HL-60 (cell line): ENCODE data around the gene ZNF442.
"Not testable (repeated sequence)": the region's sequence is repeated elsewhere in the genome, so short reads cannot be mapped to it uniquely, and the experiment has no call there.

Experiments used
- DNase-seq, 2 experiments: peaks; one replicate each; pipeline ENCODE4 v3.0.0-alpha.2; 2010 to 2020; ENCODE audit warnings: low read depth in 1 of 2, low spot score in 1 of 2
- H3K27ac ChIP-seq: fragments of 250-450 bp; sonication (Bioruptor Pico); replicated peaks from 2 replicates; pipeline ENCODE4 v1.5.1; 2020; ENCODE audit warnings: mild to moderate bottlenecking, moderate library complexity
- H3K27me3 ChIP-seq: fragments of 250-450 bp; sonication (Bioruptor Pico); 2 replicates; pipeline ENCODE4 v1.5.1; 2021; ENCODE audit warnings: mild to moderate bottlenecking, moderate library complexity; ENCODE audit not compliant: insufficient read depth, poor library complexity, severe bottlenecking
- H3K4me3 ChIP-seq: replicated peaks from 2 replicates; pipeline ENCODE4 v1.5.1; 2011; ENCODE audit warnings: mild to moderate bottlenecking, control low read depth, low read length; ENCODE audit not compliant: insufficient read depth
- CTCF ChIP-seq: IDR thresholded peaks from one replicate; pipeline ENCODE4 v1.5.1; 2011; ENCODE audit warnings: low read length, control low read depth, inconsistent platforms; ENCODE audit not compliant: insufficient read depth
- GABPA ChIP-seq: IDR thresholded peaks from 2 replicates; pipeline ENCODE4 v1.6.1; 2012; ENCODE audit warnings: low read depth
- POLR2AphosphoS5 ChIP-seq: IDR thresholded peaks from 2 replicates; pipeline ENCODE4 v1.6.1; 2012; ENCODE audit warnings: low read depth
- SPI1 ChIP-seq: IDR thresholded peaks from 2 replicates; pipeline ENCODE4 v1.6.1; 2012; ENCODE audit warnings: low read depth, mild to moderate bottlenecking, borderline replicate concordance
- TF ChIP-seq, protein P1 (sequence below): IDR thresholded peaks from 2 replicates; pipeline ENCODE4 v1.6.1; 2012; ENCODE audit warnings: low read depth; ENCODE audit not compliant: insufficient replicate concordance

The ZNF442 gene

DNA sequence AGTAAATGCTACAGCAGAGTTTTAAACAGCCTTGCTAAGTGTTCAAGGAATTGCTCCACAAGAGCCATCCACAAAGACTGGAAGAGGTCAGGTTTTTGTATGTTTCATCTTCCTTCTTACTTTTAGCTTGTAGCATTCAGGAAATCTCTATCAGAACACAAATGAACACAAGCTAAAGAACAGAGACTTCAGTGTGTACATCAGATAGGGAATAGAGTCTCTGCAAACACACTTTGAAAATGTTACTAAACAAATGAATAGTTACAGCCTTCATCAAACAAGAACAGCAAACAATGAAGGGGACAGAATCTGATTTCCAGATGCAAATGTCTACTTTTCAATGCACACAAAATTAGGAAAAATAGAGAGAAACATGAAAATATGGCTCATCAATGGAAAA is 39.8 kb downstream of the ZNF442 start:
- Histone ChIP-seq H3K4me3 (no peak overlapping the region), H3K27ac (no peak overlapping the region), H3K27me3 (no peaks in the 10 kb centered on the region)
- no peak for DNase-seq
- no peak for TF ChIP-seq SPI1

DNA sequence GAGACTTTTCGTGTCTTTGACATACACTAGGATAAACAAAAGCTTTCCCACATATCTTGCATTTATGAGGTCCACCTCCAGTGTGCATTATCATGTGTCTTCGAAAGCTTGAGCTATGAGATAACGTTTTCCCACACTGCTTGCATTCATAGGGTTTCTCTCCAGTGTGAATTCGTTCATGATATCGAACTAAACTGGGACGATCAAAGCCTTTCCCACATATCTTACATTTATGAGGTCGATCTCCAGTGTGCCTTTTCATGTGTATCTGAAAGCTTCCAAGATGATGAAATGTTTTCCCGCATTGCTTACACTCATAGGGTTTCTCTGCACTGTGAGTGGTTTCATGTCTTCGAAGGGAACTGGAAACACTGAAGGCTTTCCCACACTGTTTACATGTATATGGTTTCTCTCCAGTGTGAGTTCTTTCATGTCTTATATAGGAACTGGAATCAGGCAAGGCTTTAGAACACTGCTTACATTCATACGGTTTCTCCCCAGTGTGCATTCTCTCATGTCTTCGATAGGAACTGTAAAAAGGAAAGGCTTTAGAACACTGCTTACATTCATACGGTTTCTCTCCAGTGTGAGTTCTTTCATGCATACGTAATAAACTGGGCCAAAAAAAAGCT is 46.6 kb downstream of the ZNF442 start:
- DNase-seq, result no peak
- no peaks in the 10 kb centered on the region for H3K27me3 ChIP-seq
- TF ChIP-seq GABPA (no peak), SPI1 (no peak), POLR2AphosphoS5 (no peak), CTCF (no peak)
- TF ChIP-seq, protein P1, sequence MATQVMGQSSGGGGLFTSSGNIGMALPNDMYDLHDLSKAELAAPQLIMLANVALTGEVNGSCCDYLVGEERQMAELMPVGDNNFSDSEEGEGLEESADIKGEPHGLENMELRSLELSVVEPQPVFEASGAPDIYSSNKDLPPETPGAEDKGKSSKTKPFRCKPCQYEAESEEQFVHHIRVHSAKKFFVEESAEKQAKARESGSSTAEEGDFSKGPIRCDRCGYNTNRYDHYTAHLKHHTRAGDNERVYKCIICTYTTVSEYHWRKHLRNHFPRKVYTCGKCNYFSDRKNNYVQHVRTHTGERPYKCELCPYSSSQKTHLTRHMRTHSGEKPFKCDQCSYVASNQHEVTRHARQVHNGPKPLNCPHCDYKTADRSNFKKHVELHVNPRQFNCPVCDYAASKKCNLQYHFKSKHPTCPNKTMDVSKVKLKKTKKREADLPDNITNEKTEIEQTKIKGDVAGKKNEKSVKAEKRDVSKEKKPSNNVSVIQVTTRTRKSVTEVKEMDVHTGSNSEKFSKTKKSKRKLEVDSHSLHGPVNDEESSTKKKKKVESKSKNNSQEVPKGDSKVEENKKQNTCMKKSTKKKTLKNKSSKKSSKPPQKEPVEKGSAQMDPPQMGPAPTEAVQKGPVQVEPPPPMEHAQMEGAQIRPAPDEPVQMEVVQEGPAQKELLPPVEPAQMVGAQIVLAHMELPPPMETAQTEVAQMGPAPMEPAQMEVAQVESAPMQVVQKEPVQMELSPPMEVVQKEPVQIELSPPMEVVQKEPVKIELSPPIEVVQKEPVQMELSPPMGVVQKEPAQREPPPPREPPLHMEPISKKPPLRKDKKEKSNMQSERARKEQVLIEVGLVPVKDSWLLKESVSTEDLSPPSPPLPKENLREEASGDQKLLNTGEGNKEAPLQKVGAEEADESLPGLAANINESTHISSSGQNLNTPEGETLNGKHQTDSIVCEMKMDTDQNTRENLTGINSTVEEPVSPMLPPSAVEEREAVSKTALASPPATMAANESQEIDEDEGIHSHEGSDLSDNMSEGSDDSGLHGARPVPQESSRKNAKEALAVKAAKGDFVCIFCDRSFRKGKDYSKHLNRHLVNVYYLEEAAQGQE, result no peak
- no peak overlapping the region for H3K27ac ChIP-seq
- no peak overlapping the region for H3K4me3 ChIP-seq

GRCh38 chr19:12314553-12314952 is 50.9 kb downstream of the ZNF442 start:
- Histone ChIP-seq H3K4me3 (no peak overlapping the region), H3K27me3 (no peaks in the 10 kb centered on the region), H3K27ac (no peak overlapping the region)
- TF ChIP-seq CTCF (no peak), SPI1 (peak; percentile 30; the same call in 1 of the 2 replicates)
- DNase-seq, result no peak

GRCh38 chr19:12308891-12309290 is 56.6 kb downstream of the ZNF442 start:
- not testable (repeated sequence) for H3K4me3 ChIP-seq, H3K27ac ChIP-seq, H3K27me3 ChIP-seq, DNase-seq
